Measurements from ENCODE around the gene PLB1.

DNA sequence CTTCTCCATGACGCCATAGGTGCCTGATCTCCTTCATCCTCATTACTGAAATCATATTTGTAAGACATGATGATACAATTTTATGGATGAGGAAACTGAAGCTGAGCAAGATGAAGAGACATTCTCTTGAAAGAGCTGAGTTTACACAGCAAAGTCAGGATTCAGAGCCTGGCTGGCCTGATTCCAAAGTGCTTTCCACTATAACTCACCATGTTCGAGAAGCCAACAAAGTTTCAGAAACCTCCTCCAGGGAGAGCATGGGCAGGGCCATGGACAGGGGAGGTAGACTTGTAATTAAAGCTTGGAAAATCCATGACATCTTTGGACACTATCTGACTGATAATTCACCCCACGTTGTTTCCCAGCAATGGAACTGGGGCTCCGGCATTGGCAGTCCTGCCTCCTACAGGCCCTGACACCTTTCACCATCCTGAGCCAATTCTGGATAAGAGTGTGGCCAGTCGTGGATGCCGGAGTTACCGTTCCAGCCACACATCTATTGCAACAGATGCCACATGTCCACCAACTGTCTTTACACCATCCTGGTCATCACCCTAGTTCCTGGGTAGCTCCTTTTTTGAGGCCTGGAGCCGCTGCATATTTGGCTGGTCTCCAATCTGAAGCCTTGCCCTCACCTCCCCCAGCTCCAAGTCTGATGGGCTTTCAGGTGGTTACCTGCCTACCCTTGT, 170.8 kb downstream of the PLB1 start:
- TF ChIP-seq POLR2A (IDR thresholded peaks at IDR 0.05; ENCODE audit: low read depth, low read length) (no peak), TAF1 (IDR thresholded peaks at IDR 0.05; ENCODE audit: borderline replicate concordance, low read depth, low read length) (no peak)

Measured in GM12892 (cell line).